Panc1 (cell line): ENCODE measurements around the gene GOLGA1. TPM values are rescaled to one million over a fixed set of nuclear protein-coding genes. Genes with fewer than 3 reads are reported as not detected.

Experiments used
- ATAC-seq: fragments of 200-7000 bp; cut with Tn5 transposase; 2 replicates; pipeline ENCODE4 v1.9.1; 2020; ENCODE audit warnings: mild to moderate bottlenecking, moderate library complexity
- BruUV-seq: library from RNA; stranded (reverse); fragments of 400-500 nt; replicated peaks from 2 replicates; lab custom pipeline; 2021; lab: Mats Ljungman, UMichigan
- CTCF ChIA-PET: fragments of 300-600 bp; sonication (Branson Sonifier 250); formaldehyde crosslinking; loops from one replicate; lab custom pipeline; 2022; ENCODE audit warnings: antibody characterized with exemption; lab: Charles Lee
- POLR2A ChIA-PET: fragments of 300-600 bp; sonication (Branson Sonifier 250); formaldehyde crosslinking; loops from one replicate; lab custom pipeline; 2022; ENCODE audit warnings: antibody characterized with exemption; lab: Charles Lee
- DNase-seq: peaks from one replicate; pipeline ENCODE4 v3.0.0-alpha.2; 2010; ENCODE audit warnings: low read depth, low spot score
- H3K27ac ChIP-seq: 2 replicates; pipeline ENCODE4 v1.5.1; 2011; ENCODE audit warnings: mild to moderate bottlenecking, low read length, inconsistent platforms
- H3K27me3 ChIP-seq: fragments of 200-500 bp; sonication (Bioruptor generic); 2 replicates; pipeline ENCODE4 v1.6.0; 2014; ENCODE audit warnings: low read length, inconsistent platforms; ENCODE audit not compliant: control insufficient read depth, insufficient read depth
- H3K36me3 ChIP-seq: fragments of 200-500 bp; sonication (Bioruptor generic); 2 replicates; pipeline ENCODE4 v1.5.1; 2014; ENCODE audit warnings: inconsistent platforms, mild to moderate bottlenecking, low read length, moderate library complexity; ENCODE audit not compliant: control insufficient read depth, insufficient read depth
- H3K4me1 ChIP-seq: 2 replicates; pipeline ENCODE4 v1.5.1; 2011; ENCODE audit warnings: inconsistent platforms, mild to moderate bottlenecking, low read length, moderate library complexity; ENCODE audit not compliant: control insufficient read depth, insufficient read depth
- H3K4me3 ChIP-seq, 2 experiments: 2 replicates each; pipeline ENCODE4 v1.5.1; 2011 to 2012; ENCODE audit warnings: low read depth in 2 of 2, low read length in 2 of 2, mild to moderate bottlenecking in 2 of 2, inconsistent platforms in 1 of 2, moderate library complexity in 1 of 2
- H3K9me3 ChIP-seq: fragments of 200-500 bp; sonication (Bioruptor generic); 2 replicates; pipeline ENCODE4 v1.5.1; 2014; ENCODE audit warnings: low read depth, mild to moderate bottlenecking, inconsistent platforms, low read length, moderate library complexity; ENCODE audit not compliant: control insufficient read depth, insufficient read depth
- CTCF ChIP-seq: fragments of 450-650 bp; IDR thresholded peaks from 2 replicates; pipeline ENCODE4 v1.5.1; 2017; ENCODE audit warnings: mild to moderate bottlenecking
- POLR2AphosphoS5 ChIP-seq: IDR thresholded peaks from 2 replicates; pipeline ENCODE4 v1.6.1; 2012; ENCODE audit warnings: mild to moderate bottlenecking, low read depth, low read length, moderate library complexity
- SIN3A ChIP-seq: IDR thresholded peaks from 2 replicates; pipeline ENCODE4 v1.6.1; 2012; ENCODE audit warnings: low read depth, mild to moderate bottlenecking, low read length, moderate library complexity, borderline replicate concordance; ENCODE audit not compliant: insufficient read depth
- TCF7L2 ChIP-seq: IDR thresholded peaks from 2 replicates; pipeline ENCODE4 v1.6.1; 2011; ENCODE audit warnings: mild to moderate bottlenecking, low read depth, low read length, inconsistent platforms
- in situ Hi-C: cut with HindIII; loops from 2 replicates; pipeline ENCODE4 v1.10.0; 2016; ENCODE audit warnings: low sequenced_read_pairs, low pct_unique_long_range_greater_than_20kb
- intact Hi-C: fragments of 100-400 bp; cut with micrococcal nuclease; formaldehyde crosslinking; loops from one replicate; pipeline ENCODE4 v1.10.0; 2022; ENCODE audit not compliant: unreplicated experiment
- total RNA-seq: library from RNA; stranded (reverse); gene quantifications from one replicate; pipeline ENCODE4 v1.2.1, GENCODE V29; 2021; ENCODE audit not compliant: unreplicated experiment
- TF ChIP-seq, protein P1 (sequence below), 2 experiments: IDR thresholded peaks; 2 replicates each; pipeline ENCODE4 v1.6.1; 2011 to 2012; ENCODE audit warnings: low read depth in 2 of 2, control low read depth in 1 of 2, low read length in 1 of 2, mild to moderate bottlenecking in 1 of 2, moderate library complexity in 1 of 2; ENCODE audit not compliant: insufficient read depth in 1 of 2

GOLGA1 gene
- total RNA-seq, 1 experiment from 2014 or later: 15.5 TPM

GRCh38 chr9:124861342-124862229, 79.3 kb downstream of the GOLGA1 start, which contains the start of the genes ARPC5L and RPL35:
Gene ARPC5L, plus strand, starts transcription at chr9:124862130. Its CDS starts 7,161 bp downstream, at chr9:124869291.
Gene RPL35, minus strand, starts transcription at chr9:124861957. Its CDS starts 45 bp downstream, at chr9:124861912.
- in situ Hi-C loops: no loop called here
- peak; percentile 59 for DNase-seq
- peak; percentile 96 for ATAC-seq
- intact Hi-C loops: no loop called here
- TF ChIP-seq SIN3A: peak; percentile 25; the same call in 1 of the 2 replicates
- no peak; the same call in 1 of the 2 replicates for TF ChIP-seq TCF7L2
- TF ChIP-seq, protein P1, sequence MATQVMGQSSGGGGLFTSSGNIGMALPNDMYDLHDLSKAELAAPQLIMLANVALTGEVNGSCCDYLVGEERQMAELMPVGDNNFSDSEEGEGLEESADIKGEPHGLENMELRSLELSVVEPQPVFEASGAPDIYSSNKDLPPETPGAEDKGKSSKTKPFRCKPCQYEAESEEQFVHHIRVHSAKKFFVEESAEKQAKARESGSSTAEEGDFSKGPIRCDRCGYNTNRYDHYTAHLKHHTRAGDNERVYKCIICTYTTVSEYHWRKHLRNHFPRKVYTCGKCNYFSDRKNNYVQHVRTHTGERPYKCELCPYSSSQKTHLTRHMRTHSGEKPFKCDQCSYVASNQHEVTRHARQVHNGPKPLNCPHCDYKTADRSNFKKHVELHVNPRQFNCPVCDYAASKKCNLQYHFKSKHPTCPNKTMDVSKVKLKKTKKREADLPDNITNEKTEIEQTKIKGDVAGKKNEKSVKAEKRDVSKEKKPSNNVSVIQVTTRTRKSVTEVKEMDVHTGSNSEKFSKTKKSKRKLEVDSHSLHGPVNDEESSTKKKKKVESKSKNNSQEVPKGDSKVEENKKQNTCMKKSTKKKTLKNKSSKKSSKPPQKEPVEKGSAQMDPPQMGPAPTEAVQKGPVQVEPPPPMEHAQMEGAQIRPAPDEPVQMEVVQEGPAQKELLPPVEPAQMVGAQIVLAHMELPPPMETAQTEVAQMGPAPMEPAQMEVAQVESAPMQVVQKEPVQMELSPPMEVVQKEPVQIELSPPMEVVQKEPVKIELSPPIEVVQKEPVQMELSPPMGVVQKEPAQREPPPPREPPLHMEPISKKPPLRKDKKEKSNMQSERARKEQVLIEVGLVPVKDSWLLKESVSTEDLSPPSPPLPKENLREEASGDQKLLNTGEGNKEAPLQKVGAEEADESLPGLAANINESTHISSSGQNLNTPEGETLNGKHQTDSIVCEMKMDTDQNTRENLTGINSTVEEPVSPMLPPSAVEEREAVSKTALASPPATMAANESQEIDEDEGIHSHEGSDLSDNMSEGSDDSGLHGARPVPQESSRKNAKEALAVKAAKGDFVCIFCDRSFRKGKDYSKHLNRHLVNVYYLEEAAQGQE (IDR thresholded peaks at IDR 0.05; ENCODE audit: insufficient read depth in 1 of 2, low read depth in 2 of 2, low read length in 1 of 2): 0 out of 4 replicates have a peak, but pooled peaks of 1 of the 2 experiments have one; percentile 13
- peak; percentile 89 for TF ChIP-seq POLR2AphosphoS5
- peaks cover 6% of the 10 kb centered on the region for H3K36me3 ChIP-seq
- no peaks in the 10 kb centered on the region for H3K27me3 ChIP-seq
- BruUV-seq: no TSS peak
- CTCF ChIA-PET: interaction anchor here (0.6 to 1.7 kb wide), 3 partner anchors 22 to 89 kb away, joined by 3 to 5 read pairs (median 4); no protein-coding TSS in a partner anchor
- POLR2A ChIA-PET: interaction anchor here (0.9 kb wide), 1 partner anchor 82 kb away, joined by 7 read pairs; no protein-coding TSS in a partner anchor
- H3K9me3 ChIP-seq: no peaks in the 10 kb centered on the region
- H3K4me1 ChIP-seq: peaks cover 30% of the 10 kb centered on the region
- peak within 1 kb of the TSS; percentile 79 to 90 for H3K4me3 ChIP-seq
- peak within 1 kb of the TSS; percentile 90 for H3K27ac ChIP-seq

DNA sequence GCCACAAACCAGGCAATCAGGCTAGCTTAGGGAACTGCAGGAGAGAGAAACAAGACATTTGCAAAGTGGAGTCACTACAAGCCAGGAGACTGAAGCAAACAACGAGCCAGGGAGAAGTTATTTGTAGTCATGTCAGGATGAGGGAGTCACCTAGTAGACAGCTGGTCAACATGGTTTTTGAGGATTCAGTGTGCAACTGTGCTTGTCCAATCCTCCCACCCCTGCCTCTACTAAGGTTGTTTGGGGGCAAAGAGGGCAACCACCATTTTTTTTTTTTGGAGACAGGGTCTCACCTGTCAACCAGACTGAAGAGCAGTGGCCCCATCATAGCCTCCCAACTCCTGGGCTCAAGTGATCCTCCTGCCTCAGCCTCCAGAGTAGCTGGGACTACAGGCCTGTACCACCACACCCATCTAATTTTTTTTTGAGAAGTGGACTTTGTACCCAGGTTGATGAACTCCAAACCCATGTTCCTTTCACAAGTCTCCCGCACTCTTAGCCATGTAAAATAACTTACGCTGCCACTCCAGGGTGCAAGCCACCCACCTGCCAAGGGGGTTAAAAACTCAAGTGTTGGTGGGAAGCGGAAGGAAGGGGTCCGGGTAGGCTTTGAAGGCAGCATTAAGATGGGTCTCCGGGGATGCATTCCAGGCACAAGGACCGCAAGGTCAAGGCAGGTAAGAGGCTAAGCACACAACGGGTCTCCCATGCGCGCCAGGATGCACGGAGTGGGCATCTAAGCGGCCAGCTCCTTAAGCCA, 80.1 kb downstream of the GOLGA1 start:
- ATAC-seq (no peak), DNase-seq (no peak)
- no peaks in the 10 kb centered on the region for H3K9me3 ChIP-seq
- in situ Hi-C loops: no loop called here
- H3K4me1 ChIP-seq: peaks cover 30% of the 10 kb centered on the region
- no peaks in the 10 kb centered on the region for H3K27me3 ChIP-seq
- TF ChIP-seq CTCF (no peak), POLR2AphosphoS5 (peak; percentile 19; the same call in 1 of the 2 replicates)
- TSS peak; percentile 74 for BruUV-seq
- peak overlapping the region; percentile 79 to 90 for H3K4me3 ChIP-seq
- H3K36me3 ChIP-seq: peaks cover 6% of the 10 kb centered on the region
- POLR2A ChIA-PET: no interaction called here
- intact Hi-C loops: no loop called here
- CTCF ChIA-PET: interaction anchor here (0.7 to 1.7 kb wide), 2 partner anchors 22 to 86 kb away, joined by 3 to 4 read pairs; no protein-coding TSS in a partner anchor
- peak overlapping the region; percentile 90 for H3K27ac ChIP-seq
